Endothelial cell of umbilical vein (primary cell): Measurements from ENCODE around the gene MRM1. TPM values are rescaled to one million over a fixed set of nuclear protein-coding genes. Genes with fewer than 3 reads are reported as not detected.

Source experiments
- BruUV-seq: library from RNA; stranded (reverse); fragments of 400-500 nt; replicated peaks from 2 replicates; lab custom pipeline; 2021; lab: Mats Ljungman, UMichigan
- CTCF ChIA-PET: fragments of 300-600, 350-600 bp; sonication (Branson Sonifier 250); formaldehyde crosslinking; loops from one replicate; lab custom pipeline; 2021; ENCODE audit warnings: antibody characterized with exemption, inconsistent platforms; lab: Charles Lee
- POLR2A ChIA-PET: fragments of 300-600, 350-600 bp; sonication (Branson Sonifier 250); formaldehyde crosslinking; loops from one replicate; lab custom pipeline; 2021; ENCODE audit warnings: antibody characterized with exemption, inconsistent platforms; lab: Charles Lee
- DNase-seq: peaks from one replicate; pipeline ENCODE4 v3.0.0-alpha.2; 2011; ENCODE audit warnings: low read depth, low spot score
- FAIRE-seq: peaks from 2 replicates; lab custom pipeline; 2011; peaks lifted over from hg19 to GRCh38; lab: Jason Lieb, UNC
- H2AFZ ChIP-seq: 2 replicates; pipeline ENCODE4 v1.6.0; 2012; ENCODE audit warnings: low read depth, low read length, control low read depth, inconsistent platforms
- H3K27ac ChIP-seq: 2 replicates; pipeline ENCODE4 v1.5.1; 2011; ENCODE audit warnings: low read depth, mild to moderate bottlenecking, control low read depth, low read length, moderate library complexity; ENCODE audit not compliant: insufficient read depth
- H3K27me3 ChIP-seq, 2 experiments: 2 replicates each; pipeline versions ENCODE4 v1.6.0 to v1.6.1; 2011; ENCODE audit warnings: low read length in 2 of 2, mixed read lengths in 1 of 2; ENCODE audit not compliant: control insufficient read depth in 2 of 2, insufficient read depth in 2 of 2
- H3K36me3 ChIP-seq, 2 experiments: 2 replicates in 1 of 2; 3 replicates in 1 of 2; pipeline ENCODE4 v1.5.1; 2011; ENCODE audit warnings: low read length in 2 of 2, mild to moderate bottlenecking in 1 of 2, moderate library complexity in 1 of 2; ENCODE audit not compliant: control insufficient read depth in 2 of 2, insufficient read depth in 2 of 2; ENCODE audit errors: extremely low read depth in 1 of 2
- H3K4me1 ChIP-seq: 3 replicates; pipeline ENCODE4 v1.5.1; 2011; ENCODE audit warnings: mild to moderate bottlenecking, low read length; ENCODE audit not compliant: control insufficient read depth, insufficient read depth; ENCODE audit errors: extremely low read depth
- H3K4me2 ChIP-seq: 2 replicates; pipeline ENCODE4 v1.6.1; 2011; ENCODE audit warnings: low read length, control low read depth, mixed read lengths; ENCODE audit not compliant: insufficient read depth
- H3K4me3 ChIP-seq, 3 experiments: fragments of 200-600 bp in 1 of 3; sonication (generic), shearing (Covaris generic) in 1 of 3; replicated peaks in 1 of 3; 2 replicates each; pipeline ENCODE4 v1.5.1; 2011 to 2016; ENCODE audit warnings: control low read depth in 3 of 3, low read length in 3 of 3, mild to moderate bottlenecking in 2 of 3, inconsistent platforms in 1 of 3, low read depth in 1 of 3, moderate library complexity in 1 of 3; ENCODE audit not compliant: insufficient read depth in 1 of 3
- H3K79me2 ChIP-seq: 2 replicates; pipeline ENCODE4 v1.6.0; 2012; ENCODE audit warnings: low read length, inconsistent platforms; ENCODE audit not compliant: control insufficient read depth, insufficient read depth
- H3K9ac ChIP-seq: replicated peaks from 2 replicates; pipeline ENCODE3; 2011; ENCODE audit warnings: low read length, control low read depth; ENCODE audit not compliant: insufficient read depth; ENCODE audit errors: extremely low read depth
- H3K9me1 ChIP-seq: replicated peaks from 3 replicates; pipeline ENCODE4 v1.6.0; 2011; ENCODE audit warnings: mild to moderate bottlenecking, low read length; ENCODE audit not compliant: control insufficient read depth, insufficient read depth; ENCODE audit errors: extremely low read depth
- H3K9me3 ChIP-seq: replicated peaks from 2 replicates; pipeline ENCODE4 v1.5.1; 2012; ENCODE audit warnings: low read length, inconsistent platforms; ENCODE audit not compliant: control insufficient read depth, insufficient read depth
- H4K20me1 ChIP-seq: replicated peaks from 2 replicates; pipeline ENCODE3; 2011; ENCODE audit warnings: mild to moderate bottlenecking, low read length; ENCODE audit not compliant: control insufficient read depth, insufficient read depth; ENCODE audit errors: extremely low read depth
- EZH2 ChIP-seq: IDR thresholded peaks from 2 replicates; pipeline ENCODE4 v1.6.1; 2012; ENCODE audit warnings: borderline replicate concordance, low read depth, mild to moderate bottlenecking, moderate library complexity, low read length, inconsistent platforms; ENCODE audit not compliant: severe bottlenecking
- FOS ChIP-seq: IDR thresholded peaks from 2 replicates; pipeline ENCODE4 v1.6.1; 2011; ENCODE audit warnings: mild to moderate bottlenecking, low read length, moderate library complexity, borderline replicate concordance; ENCODE audit not compliant: insufficient read depth
- GATA2 ChIP-seq: IDR thresholded peaks from 2 replicates; pipeline ENCODE4 v1.7.0; 2011; ENCODE audit warnings: low read depth, mild to moderate bottlenecking, moderate library complexity, mixed read lengths, low read length; ENCODE audit not compliant: insufficient read length, insufficient read depth
- JUN ChIP-seq: IDR thresholded peaks from 2 replicates; pipeline ENCODE4 v1.6.1; 2011; ENCODE audit warnings: borderline replicate concordance, low read depth; ENCODE audit not compliant: insufficient read length, insufficient read depth
- MYC ChIP-seq: IDR thresholded peaks from one replicate; pipeline ENCODE4 v1.6.1; 2011; ENCODE audit warnings: mild to moderate bottlenecking, low read depth, low read length
- POLR2A ChIP-seq: IDR thresholded peaks from 2 replicates; pipeline ENCODE4 v1.6.1; 2012; ENCODE audit warnings: low read depth, mild to moderate bottlenecking, control low read depth, low read length
- POLR2AphosphoS5 ChIP-seq: IDR thresholded peaks from 2 replicates; pipeline ENCODE4 v1.6.1; 2012; ENCODE audit warnings: low read depth, mild to moderate bottlenecking, control low read depth, low read length, moderate library complexity; ENCODE audit not compliant: insufficient read depth
- dilution Hi-C: fragments of 300-500 bp; cut with MboI; formaldehyde crosslinking; loops from one replicate; pipeline ENCODE4 v1.15.0; 2019; ENCODE audit warnings: low sequenced_read_pairs; ENCODE audit not compliant: extremely low pct_ligation_motif_present
- intact Hi-C: fragments of 100-400 bp; cut with micrococcal nuclease; formaldehyde crosslinking; loops from one replicate; pipeline ENCODE4 v1.10.0; 2022
- polyA plus RNA-seq, 4 experiments: library from polyadenylated mRNA; depleted of rRNA in 3 of 4; stranded (reverse) in 3 of 4; unstranded in 1 of 4; fragments of >200 nt; gene quantifications; 2 replicates each; pipeline versions ENCODE4 v1.2.1 to v1.2.3, GENCODE V29; 2011 to 2012; ENCODE audit warnings: missing spikeins in 1 of 4
- total RNA-seq: library from RNA; stranded (reverse); gene quantifications from 2 replicates; pipeline ENCODE4 v1.2.3, GENCODE V29; 2021
- TF ChIP-seq, protein P1 (sequence below), 2 donors: IDR thresholded peaks; 1 replicate in 1 of 2; 2 replicates in 1 of 2; pipeline ENCODE4 v1.5.1; 2011; ENCODE audit warnings: low read length in 2 of 2, mild to moderate bottlenecking in 2 of 2, moderate library complexity in 2 of 2, control low read depth in 1 of 2, inconsistent platforms in 1 of 2, low read depth in 1 of 2; ENCODE audit not compliant: insufficient read depth in 1 of 2; ENCODE audit errors: extremely low read depth in 1 of 2
- TF ChIP-seq, protein P2 (sequence below): IDR thresholded peaks from 2 replicates; pipeline ENCODE4 v1.6.1; 2011; ENCODE audit not compliant: insufficient read depth, insufficient read length

The MRM1 gene
- total and polyA plus RNA-seq, 2 donors (not counting 3 experiments of a cell fraction or from before 2014, with no cell fraction given), result 3.7 to 5.9 TPM

DNA sequence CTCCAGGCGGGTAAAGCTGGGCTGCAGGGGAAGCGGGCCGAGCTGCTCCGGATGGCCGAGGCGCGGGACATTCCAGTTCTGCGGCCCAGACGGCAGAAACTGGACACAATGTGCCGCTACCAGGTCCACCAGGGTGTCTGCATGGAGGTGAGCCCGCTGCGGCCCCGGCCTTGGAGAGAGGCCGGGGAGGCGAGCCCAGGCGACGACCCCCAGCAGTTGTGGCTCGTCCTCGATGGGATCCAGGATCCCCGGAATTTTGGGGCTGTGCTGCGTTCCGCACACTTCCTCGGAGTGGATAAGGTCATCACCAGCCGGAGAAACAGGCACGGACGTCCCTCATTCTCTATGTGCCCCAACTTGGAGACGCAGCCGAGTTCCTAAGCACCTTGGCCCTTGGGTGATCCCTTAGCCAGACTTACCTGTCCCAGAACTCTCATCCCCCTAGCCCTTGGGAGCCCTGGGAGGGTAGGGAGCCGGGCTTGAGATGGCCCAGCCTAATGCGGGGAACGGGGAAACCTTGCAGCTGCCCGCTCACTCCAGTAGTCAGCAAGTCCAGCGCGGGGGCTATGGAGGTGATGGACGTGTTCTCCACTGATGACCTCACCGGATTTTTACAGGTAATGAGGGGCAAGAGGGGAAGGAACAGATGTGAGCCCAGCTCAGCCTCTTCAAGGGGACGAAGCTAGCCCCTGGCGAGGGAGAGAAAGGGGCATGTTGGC is 806 bp downstream of the MRM1 start:
- Histone ChIP-seq H3K36me3 (no peaks in the 10 kb centered on the region), H4K20me1 (no peaks in the 10 kb centered on the region), H3K9me3 (no peaks in the 10 kb centered on the region), H3K4me3 (peak overlapping the region; percentile 34 to 67 (median 63)), H3K79me2 (peaks cover 17% of the 10 kb centered on the region), H3K4me2 (peak overlapping the region; percentile 72), H3K27ac (no peak overlapping the region), H2AFZ (peak overlapping the region; percentile 55), H3K4me1 (peaks cover 16% of the 10 kb centered on the region), H3K9me1 (no peaks in the 10 kb centered on the region), H3K9ac (peak overlapping the region; percentile 85), H3K27me3 (no peaks in the 10 kb centered on the region)
- TF ChIP-seq POLR2AphosphoS5 (no peak), FOS (no peak), EZH2 (no peak), MYC (no peak), JUN (no peak), GATA2 (no peak), POLR2A (no peak)
- TF ChIP-seq, protein P1, sequence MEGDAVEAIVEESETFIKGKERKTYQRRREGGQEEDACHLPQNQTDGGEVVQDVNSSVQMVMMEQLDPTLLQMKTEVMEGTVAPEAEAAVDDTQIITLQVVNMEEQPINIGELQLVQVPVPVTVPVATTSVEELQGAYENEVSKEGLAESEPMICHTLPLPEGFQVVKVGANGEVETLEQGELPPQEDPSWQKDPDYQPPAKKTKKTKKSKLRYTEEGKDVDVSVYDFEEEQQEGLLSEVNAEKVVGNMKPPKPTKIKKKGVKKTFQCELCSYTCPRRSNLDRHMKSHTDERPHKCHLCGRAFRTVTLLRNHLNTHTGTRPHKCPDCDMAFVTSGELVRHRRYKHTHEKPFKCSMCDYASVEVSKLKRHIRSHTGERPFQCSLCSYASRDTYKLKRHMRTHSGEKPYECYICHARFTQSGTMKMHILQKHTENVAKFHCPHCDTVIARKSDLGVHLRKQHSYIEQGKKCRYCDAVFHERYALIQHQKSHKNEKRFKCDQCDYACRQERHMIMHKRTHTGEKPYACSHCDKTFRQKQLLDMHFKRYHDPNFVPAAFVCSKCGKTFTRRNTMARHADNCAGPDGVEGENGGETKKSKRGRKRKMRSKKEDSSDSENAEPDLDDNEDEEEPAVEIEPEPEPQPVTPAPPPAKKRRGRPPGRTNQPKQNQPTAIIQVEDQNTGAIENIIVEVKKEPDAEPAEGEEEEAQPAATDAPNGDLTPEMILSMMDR (IDR thresholded peaks at IDR 0.05; ENCODE audit: extremely low read depth in 1 of 2, insufficient read depth in 1 of 2, low read depth in 1 of 2, low read length in 2 of 2), result no peak
- TF ChIP-seq, protein P2, sequence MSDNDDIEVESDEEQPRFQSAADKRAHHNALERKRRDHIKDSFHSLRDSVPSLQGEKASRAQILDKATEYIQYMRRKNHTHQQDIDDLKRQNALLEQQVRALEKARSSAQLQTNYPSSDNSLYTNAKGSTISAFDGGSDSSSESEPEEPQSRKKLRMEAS, result no peak
- intact Hi-C loops, result loop anchor here (5.0 to 10.0 kb wide), 2 partner anchors 103 to 345 kb away; partner anchors contain the start of gene AATF
- BruUV-seq, result no TSS peak
- DNase-seq (peak; percentile 26), FAIRE-seq (no peak)
- dilution Hi-C loops, result no loop called here
- CTCF ChIA-PET, result interaction anchor here (0.6 to 4.5 kb wide), 28 partner anchors 9 to 1214 kb away, joined by 3 to 66 read pairs (median 5); partner anchors contain the start of gene DHRS11
- POLR2A ChIA-PET, result interaction anchor here (1.2 kb wide), 1 partner anchor 9 kb away, joined by 3 read pairs; no protein-coding TSS in a partner anchor
